Measurements from ENCODE around the gene IGSF9.
"Not testable (repeated sequence)": the region's sequence is repeated elsewhere in the genome, so short reads cannot be mapped to it uniquely, and the experiment has no call there.

The IGSF9 gene

GRCh38 chr1:159918352-159919200, 26.8 kb downstream of the IGSF9 start:
- DNase-seq, result no peak

GRCh38 chr1:159917533-159918351, 27.7 kb downstream of the IGSF9 start:
- no peak for DNase-seq

- DNase-seq, result no peak
Measured at GRCh38 chr1:159916242-159917051, 29.0 kb downstream of the IGSF9 start.

GRCh38 chr1:159915571-159916241, 29.7 kb downstream of the IGSF9 start:
- DNase-seq, result no peak

- DNase-seq, result no peak
Measured at GRCh38 chr1:159914252-159915018, 31.0 kb downstream of the IGSF9 start.

GRCh38 chr1:159913451-159914192, 31.8 kb downstream of the IGSF9 start:
- no peak for DNase-seq

- DNase-seq, result no peak
Measured at GRCh38 chr1:159911326-159912070, 33.9 kb downstream of the IGSF9 start.

- no peak for DNase-seq
Measured at GRCh38 chr1:159908031-159908940, 37.1 kb downstream of the IGSF9 start.

GRCh38 chr1:159906960-159907359, 38.5 kb downstream of the IGSF9 start:
- no peak for DNase-seq

- DNase-seq, result not testable (repeated sequence)
Measured at GRCh38 chr1:159904036-159904435, 41.4 kb downstream of the IGSF9 start.

- DNase-seq, result no peak
Measured at GRCh38 chr1:159902541-159902940, 42.9 kb downstream of the IGSF9 start.

GRCh38 chr1:159900755-159901360, 44.6 kb downstream of the IGSF9 start:
- no peak for DNase-seq

GRCh38 chr1:159900086-159900680, 45.2 kb downstream of the IGSF9 start, which contains the start of gene CFAP45:
CFAP45 (minus strand) TSS chr1:159900165; CDS start chr1:159900098, 67 bp downstream.
- peak; percentile 11 for DNase-seq

GRCh38 chr1:159899634-159900033, 45.8 kb downstream of the IGSF9 start:
- DNase-seq, result not testable (repeated sequence)

- no peak for DNase-seq
Measured at GRCh38 chr1:159898527-159898926, 46.9 kb downstream of the IGSF9 start.

- DNase-seq, result no peak
Measured at GRCh38 chr1:159897962-159898361, 47.5 kb downstream of the IGSF9 start.

GRCh38 chr1:159896546-159896930, 48.9 kb downstream of the IGSF9 start:
- DNase-seq, result no peak
